ENCODE measurements around the gene MRPL10. TPM values are rescaled to one million over a fixed set of nuclear protein-coding genes. Genes with fewer than 3 reads are reported as not detected.

Gene MRPL10
- total and polyA plus RNA-seq, 10 donors, result 24.4 to 46.1 (median 34.2) TPM

GRCh38 chr17:47864791-47865216 lies 33.5 kb upstream of the MRPL10 start:
- H3K4me1 ChIP-seq, result peaks cover 0 to 10% (median 7%) of the 10 kb centered on the region in 6 donors
- H3K27me3 ChIP-seq (replicated peaks in 1 of 7), result peaks cover 0 to 51% (median 0%) of the 10 kb centered on the region in 7 donors
- WGBS, 5 donors, result 28 to 55% (median 47%) methylated on average over 6 to 7 of the region's 7 CpGs
- H3K9me3 ChIP-seq, result no peaks in the 10 kb centered on the region
- no peak for TF ChIP-seq POLR2A (IDR thresholded peaks at IDR 0.05)
- no peak for TF ChIP-seq CTCF (IDR thresholded peaks at IDR 0.05 in 8 of 11, conservative IDR thresholded peaks at IDR 0.05 in 3 of 11)
- no peak for TF ChIP-seq POLR2AphosphoS5 (IDR thresholded peaks at IDR 0.05)
- intact Hi-C loops (cut with DNase I; ENCODE audit: low total_unique reads), result no loop called here
- no peak overlapping the region for H3K4me3 ChIP-seq
- H3K36me3 ChIP-seq, result no peaks in the 10 kb centered on the region
- no peak overlapping the region for H3K27ac ChIP-seq
- DNase-seq, result no peak

- no peak for DNase-seq
- WGBS, 5 donors, result 56 to 74% (median 71%) methylated on average over 7 of the region's 7 CpGs
- peaks cover 0 to 10% (median 7%) of the 10 kb centered on the region in 6 donors for H3K4me1 ChIP-seq
- H3K27me3 ChIP-seq (replicated peaks in 1 of 7), result peaks cover 0 to 44% (median 0%) of the 10 kb centered on the region in 7 donors
- no peaks in the 10 kb centered on the region for H3K9me3 ChIP-seq
- no peak overlapping the region for H3K4me3 ChIP-seq
- peak overlapping the region in 2 of 8 donors; percentile 13 to 48 for H3K27ac ChIP-seq
- H3K36me3 ChIP-seq, result no peaks in the 10 kb centered on the region
- intact Hi-C loops (cut with DNase I; ENCODE audit: low total_unique reads), result no loop called here
- no peak for TF ChIP-seq CTCF (IDR thresholded peaks at IDR 0.05 in 8 of 11, conservative IDR thresholded peaks at IDR 0.05 in 3 of 11)
- peak in 1 of 3 donors; percentile 47 for TF ChIP-seq POLR2AphosphoS5 (IDR thresholded peaks at IDR 0.05)
Measured at GRCh38 chr17:47862621-47863440, 31.5 kb upstream of the MRPL10 start.

GRCh38 chr17:47860386-47860785 lies 29.0 kb upstream of the MRPL10 start:
- 83 to 92% (median 89%) methylated on average over 5 of the region's 5 CpGs for WGBS, 5 donors
- Histone ChIP-seq H3K4me3 (no peak overlapping the region), H3K36me3 (no peaks in the 10 kb centered on the region), H3K27me3 (replicated peaks in 1 of 7) (peaks cover 0 to 49% (median 0%) of the 10 kb centered on the region in 7 donors), H3K27ac (no peak overlapping the region), H3K4me1 (peaks cover 0 to 15% (median 10%) of the 10 kb centered on the region in 6 donors), H3K9me3 (no peaks in the 10 kb centered on the region)
- TF ChIP-seq CTCF (IDR thresholded peaks at IDR 0.05 in 8 of 11, conservative IDR thresholded peaks at IDR 0.05 in 3 of 11) (no peak), POLR2A (IDR thresholded peaks at IDR 0.05) (no peak), POLR2AphosphoS5 (IDR thresholded peaks at IDR 0.05) (no peak)
- intact Hi-C loops (cut with DNase I; ENCODE audit: low total_unique reads), result no loop called here
- no peak for DNase-seq
